ENCODE results near the gene CDNF.
"Not testable (repeated sequence)": the region's sequence is repeated elsewhere in the genome, so short reads cannot be mapped to it uniquely, and the experiment has no call there.

CDNF gene

DNA sequence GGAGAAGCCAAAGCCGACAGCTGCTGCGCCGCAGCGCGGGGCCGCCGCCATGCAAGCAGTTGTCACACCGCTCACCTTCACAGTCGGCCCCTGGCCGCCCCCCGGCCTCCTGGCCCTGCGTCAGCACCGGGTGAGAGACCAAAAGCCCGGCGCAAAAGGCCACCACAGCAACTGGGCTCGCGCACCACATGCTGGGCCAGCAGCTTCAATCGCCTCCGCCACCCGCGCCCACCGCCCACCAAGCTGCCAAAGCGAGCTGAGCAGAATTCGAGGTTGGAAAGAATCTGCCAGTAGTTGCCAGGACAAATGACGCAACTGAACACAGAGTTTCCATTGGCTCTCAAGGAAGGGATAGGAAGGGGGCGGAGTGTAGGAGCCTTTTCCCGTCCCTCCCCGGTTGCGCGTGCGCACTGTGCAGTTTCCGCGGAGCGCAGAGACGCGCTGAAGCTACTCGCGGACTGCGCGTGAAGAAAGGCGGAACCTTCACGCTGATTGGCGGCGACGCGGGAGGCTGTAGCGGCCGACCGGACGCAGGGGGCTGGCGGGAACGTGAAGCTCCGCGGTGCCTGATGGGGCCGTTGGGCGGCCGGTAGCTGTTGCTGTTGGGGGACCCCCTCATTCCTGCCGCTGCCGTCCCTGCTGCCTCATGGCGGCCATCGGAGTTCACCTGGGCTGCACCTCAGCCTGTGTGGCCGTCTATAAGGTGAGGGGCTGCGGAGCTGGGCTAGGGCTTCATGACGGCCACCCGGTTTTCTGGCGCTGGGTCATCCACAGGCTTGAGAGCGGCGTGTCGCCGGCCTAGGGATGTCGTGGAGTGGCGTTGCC, at the start of gene CDNF, which contains the start of the genes HSPA14 and MSANTD7:
CDNF (minus strand) TSS at position 281 of the 825 bp plus-strand sequence; CDS start at position 190, 91 bp downstream.
HSPA14 (plus strand) TSS at position 550 of the 825 bp plus-strand sequence; CDS start at position 647, 97 bp downstream.
MSANTD7 (plus strand) TSS at position 550 of the 825 bp plus-strand sequence. CDS start 3,979 bp downstream, outside the sequence.
- DNase-seq = peak; percentile 99

DNA sequence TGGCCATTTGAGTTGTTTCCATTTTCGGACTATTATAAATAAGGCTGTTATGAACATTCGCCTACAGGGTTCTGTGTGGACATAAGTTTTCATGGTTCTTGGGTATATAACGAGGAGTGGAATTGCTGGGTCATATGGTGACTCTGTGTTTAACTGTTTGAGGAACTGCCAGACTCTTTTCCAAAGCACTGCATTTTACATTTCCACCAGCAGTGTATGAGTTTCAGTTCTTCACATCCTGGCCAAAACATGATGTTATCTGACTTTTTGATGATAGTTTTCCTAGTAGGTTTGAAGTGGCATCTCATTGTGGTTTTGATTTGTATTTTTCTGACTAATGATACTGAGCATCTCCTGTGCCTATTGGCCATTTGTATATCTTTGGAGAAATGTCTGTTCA, 46.2 kb upstream of the CDNF start:
- no peak for DNase-seq

DNA sequence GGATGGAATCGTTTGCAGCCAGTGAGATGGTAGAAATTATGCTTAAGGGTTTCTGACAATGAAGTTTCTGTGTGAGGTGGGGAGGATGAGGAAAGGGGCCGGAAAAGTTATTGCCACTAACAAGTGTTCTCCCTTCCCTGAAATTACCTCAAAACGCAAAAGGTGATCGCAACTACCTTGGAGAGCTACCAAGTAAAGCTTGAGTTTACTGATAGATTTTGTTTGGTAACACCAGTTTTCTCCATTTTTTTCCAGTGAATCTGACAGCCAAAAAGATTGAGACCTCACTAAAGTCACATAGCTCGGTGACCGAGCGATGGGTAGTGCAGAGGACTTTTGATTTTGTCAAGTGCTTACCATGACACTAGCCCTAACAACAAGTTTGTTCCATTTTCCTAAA, 42.4 kb upstream of the CDNF start:
- DNase-seq = no peak

DNA sequence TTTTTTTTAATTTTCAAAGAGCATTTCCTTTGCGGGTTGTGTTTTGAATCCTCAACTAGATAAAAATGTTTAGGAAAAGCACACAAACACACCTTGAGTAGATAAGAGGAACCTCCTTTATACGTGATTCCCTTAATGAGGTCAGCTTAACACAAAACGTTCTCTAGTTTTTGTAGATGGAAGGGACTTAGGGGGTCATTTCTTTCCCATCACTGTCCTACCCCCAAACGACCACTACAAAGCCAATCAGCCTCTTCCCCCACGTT, 42.0 kb upstream of the CDNF start:
- no peak for DNase-seq

DNA sequence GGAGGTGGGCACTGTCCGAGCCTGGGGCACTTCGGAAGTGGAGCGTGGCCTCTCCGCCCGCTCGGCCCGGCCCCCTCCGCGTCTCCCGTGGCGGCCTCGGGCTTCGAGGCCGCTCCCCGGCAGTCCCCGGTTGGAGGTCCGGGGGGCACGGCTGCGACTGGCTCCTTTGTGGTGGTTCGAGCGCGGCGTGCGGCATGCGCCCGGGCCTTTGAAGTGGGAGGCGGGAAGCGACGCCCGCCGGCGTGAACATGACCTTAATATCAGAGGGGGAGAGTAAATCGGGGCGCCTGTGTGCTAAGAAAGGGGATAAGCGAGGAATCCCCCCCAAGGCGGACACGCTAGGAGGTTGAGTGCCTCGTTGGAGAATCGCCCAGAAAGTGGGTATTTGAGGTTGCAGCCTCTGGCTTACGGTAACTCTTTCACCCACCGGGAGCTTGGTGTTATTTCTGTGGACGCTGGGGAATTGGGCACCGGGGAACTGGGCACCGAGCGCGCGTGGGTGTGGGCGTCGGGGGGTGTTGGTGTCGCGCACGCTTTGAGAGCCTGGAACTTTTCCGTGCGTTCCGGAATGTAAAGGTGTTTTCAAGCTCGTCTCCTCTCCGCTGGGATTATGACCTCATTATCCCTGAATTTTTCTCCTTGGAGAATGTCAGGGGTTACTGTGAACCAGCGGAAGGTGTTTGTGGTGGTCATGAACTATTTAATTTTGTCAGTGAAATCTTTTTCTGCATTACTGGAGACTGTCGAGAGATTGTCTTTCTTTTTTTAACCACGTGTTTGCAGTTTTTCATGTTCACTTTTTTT, 41.5 kb upstream of the CDNF start:
- DNase-seq = no peak

DNA sequence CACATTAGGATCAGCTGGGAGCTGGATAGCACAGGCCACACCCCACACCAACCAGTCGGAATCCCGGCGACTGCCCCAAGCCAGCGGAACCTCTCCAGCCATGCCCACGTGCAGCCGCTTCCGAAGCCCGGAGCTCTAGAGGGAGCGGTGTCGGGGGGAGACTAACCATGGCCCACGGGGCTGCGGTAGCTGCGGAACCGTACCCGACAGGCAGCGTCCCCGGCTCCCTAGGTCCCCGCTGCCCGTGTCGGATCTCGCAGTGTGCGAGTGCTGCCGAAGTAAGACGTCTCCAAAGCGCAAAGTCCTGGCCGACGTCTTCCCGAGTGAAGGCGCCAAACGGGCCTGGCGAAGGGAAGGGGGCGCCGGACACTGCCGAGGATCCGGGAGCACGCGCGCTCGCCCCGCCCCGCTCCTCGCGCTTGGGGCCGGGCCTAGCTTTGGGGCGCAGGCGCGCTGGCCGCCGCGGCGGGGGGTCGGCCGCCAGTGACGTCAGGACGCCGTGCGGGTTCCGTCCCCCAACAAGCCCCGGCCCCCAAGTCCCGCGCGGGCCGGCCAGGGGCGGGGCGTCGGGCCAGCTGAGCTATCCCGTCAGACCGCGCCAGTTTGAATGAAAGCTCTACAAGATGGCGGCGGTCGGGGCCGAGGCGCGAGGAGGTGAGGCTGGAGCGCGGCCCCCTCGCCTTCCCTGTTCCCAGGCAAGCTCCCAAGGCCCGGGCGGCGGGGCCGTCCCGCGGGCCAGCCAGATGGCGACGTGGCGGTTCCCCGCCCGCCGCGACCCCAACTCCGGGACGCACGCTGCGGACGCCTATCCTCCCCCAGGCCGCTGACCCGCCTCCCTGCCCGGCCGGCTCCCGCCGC, 40.7 kb upstream of the CDNF start, which contains the start of gene SUV39H2:
SUV39H2 (plus strand) TSS at position 601 of the 858 bp plus-strand sequence; CDS start at position 624, 23 bp downstream.
- peak; percentile 97 for DNase-seq

DNA sequence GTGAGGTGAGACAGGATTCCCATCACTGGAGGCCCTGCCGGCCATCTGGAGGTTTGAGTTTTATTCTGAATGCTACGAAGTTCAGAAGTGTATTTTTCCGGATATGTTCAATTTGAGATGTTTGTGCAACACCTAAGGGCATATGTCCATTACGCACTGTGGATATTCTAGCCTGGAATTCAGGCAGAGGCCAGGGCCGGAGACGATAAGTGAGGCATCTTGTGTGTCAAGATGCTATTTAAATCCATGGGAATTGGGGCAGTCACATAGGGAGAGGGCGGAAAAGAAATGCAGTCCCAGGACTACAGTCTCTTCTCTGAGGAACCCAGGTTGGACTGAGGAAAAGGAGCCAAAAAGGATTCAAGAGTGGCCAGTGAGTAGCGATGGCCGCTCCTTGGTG, 38.9 kb upstream of the CDNF start:
- DNase-seq = no peak

DNA sequence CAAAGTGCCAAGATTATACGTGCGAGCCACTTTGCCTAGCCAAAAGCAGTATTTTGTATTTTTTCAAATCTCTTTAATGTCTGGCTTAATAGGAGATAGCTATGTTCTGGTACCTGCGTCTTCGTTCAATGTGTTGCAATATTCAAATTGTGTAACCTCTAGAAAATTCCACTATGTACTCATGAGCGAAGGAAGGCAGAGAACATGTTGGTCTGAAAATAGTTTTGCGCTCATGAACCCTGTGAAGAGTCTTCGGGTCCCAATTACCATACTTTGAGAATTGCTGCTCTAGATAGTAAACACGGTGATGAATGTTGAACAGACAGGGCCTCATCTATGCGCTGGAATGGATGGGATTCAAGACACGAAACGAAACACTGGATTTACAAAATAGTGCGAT, 38.1 kb upstream of the CDNF start:
- DNase-seq = no peak

DNA sequence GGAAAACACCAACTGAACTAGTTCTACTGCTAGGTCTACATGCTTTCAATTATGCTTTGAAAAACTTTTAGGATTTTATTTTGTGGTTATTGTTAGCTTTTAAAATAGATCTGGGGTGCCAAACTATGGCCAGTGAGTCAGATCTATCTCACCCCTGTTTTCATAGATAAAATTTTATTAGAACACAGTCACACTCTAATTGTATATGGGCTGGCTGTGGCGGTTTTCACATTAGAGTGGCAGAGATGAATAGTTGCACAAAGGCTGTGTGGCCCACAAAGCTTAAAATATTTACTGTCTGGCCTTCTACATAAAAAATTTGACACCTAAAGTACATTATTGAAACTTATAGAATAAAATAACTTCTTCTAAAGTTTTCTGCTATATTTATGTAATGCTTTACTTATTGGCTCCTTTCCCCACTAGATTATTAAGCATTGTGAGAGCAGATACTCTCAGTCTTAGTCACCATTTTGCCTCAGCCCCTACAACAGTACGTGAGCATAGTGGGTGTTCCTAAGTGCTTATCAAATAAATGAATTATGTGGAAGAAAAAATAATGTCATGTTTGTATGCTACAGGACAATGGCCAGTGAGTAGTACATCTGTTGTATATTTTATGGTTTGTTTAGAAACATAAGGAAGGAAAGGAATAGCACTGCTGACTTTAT, 35.4 kb upstream of the CDNF start:
- no peak for DNase-seq

DNA sequence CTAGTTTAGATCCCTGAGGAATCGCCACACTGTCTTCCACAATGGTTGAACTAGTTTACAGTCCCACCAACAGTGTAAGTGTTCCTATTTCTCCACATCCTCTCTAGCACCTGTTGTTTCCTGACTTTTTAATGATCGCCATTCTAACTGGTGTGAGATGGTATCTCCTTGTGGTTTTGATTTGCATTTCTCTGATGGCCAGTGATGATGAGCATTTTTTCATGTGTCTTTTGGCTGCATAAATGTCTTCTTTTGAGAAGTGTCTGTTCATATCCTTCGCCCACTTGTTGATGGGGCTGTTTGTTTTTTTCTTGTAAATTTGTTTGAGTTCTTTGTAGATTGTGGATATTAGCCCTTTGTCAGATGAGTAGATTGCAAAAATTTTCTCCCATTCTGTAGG, 27.0 kb upstream of the CDNF start:
- DNase-seq = not testable (repeated sequence)

DNA sequence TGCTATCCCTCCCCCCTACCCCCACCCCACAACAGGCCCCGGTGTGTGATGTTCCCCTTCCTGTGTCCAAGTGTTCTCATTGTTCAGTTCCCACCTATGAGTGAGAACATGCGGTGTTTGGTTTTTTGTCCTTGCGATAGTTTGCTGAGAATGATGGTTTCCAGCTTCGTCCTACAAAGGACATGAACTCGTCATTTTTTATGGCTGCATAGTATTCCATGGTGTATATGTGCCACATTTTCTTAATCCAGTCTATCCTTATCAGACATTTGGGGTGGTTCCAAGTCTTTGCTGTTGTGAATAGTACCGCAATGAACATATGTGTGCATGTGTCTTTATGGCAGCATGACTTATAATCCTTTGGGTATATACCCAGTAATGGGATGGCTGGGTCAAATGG, 26.6 kb upstream of the CDNF start:
- not testable (repeated sequence) for DNase-seq

DNA sequence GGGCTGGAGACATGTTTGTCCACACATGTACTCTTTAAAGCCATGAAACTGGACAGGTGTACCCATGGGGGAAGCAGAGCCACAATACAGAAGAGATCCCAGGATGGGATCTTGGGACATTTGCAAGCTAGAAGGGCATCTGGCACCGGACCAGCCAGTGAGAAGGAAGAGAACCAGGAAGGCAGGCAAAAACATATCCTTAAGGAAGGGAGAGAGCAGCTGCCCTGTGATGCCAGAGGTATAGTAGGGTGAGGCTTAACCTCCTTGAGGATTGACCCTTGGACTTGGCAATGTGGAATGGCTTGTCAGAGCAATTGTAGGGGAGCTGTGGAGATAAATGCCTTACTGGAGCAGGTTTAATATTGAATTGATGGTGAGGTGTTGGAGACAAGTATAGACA, 23.0 kb upstream of the CDNF start:
- DNase-seq = no peak

DNA sequence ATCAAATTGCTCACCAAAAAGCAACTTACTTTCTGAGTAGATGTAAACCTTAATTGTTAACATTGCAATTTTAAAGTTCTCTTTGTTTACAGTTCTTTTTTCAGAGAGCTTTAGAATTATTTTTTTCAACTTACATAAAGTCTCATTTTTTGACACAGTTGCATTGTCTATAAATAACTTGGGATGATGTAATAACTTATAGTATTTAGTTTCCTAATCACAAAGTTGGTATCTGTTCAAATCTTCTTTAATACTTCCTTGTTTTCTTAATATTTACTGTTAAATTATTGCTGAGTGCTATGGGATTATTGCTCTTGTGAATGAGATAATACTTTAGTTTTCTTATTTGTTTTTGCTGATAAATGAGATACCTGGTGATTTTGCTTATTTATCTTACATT, 21.9 kb upstream of the CDNF start:
- no peak for DNase-seq

DNA sequence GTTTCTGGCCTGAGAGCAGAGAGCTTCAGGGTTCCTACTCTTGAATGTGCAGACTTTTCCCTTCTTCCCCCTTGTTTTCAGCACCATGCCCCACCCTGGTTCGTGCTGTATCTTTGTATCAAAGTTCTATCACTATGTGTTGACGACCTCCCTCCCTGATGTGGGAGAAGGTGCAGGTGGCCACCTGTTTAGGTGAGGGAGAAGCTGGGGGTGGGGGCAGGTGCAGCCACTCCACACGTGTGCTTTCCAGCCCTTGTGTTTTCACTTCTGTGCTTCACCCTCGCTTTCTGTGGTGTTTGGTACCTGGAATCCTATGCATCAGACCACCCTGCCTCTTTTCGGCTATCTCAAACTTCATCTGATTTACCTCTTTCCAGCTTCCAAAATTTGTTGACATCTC, 21.2 kb upstream of the CDNF start:
- DNase-seq = no peak

DNA sequence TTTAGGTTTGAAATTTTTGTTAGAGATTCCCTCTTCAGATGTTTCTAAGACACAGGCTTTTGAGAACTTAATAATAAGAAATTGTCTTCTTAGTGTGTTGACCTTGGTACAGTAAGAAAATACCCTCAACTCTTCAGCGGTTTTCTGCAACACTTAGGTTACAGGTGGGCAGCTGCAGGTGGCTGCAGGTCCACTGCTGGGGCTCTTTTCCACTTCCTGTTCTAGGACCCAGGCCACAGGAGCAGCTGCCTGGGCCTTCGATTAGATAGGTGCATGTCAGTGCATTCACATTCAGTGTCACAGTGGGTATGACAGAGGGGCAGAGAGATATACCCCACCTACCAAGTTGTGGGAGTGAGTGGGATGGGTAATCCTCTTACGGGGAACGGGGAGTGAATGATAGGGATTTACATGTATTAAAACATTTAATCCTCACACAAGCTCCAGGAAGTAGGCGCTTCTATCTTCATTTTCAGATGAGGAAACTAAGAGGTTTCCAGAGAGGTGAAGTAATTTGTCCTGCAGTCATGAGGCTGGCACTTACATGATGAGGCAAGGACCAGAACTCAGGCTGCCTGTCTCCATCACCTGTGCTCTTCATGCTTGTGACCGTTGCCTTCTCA, 20.6 kb upstream of the CDNF start:
- DNase-seq = no peak

DNA sequence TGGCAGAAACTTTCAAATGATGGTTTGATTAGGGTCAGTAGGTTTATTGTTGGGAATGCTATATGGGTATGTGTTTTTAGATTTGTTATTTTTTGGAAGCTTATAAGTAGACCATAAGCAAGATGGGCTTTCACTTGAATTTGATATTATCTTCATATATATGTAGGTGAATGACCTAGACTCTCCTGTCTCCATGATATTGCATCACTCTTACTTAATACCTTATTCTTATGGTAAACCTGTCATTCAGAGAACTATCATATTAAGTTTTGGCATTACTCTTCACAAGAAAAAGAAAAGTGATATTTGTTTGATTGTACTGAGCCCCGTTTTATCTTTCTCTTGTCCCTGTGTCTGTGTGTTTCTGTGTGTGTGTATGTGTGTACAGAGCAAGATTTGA, 17.6 kb upstream of the CDNF start:
- no peak for DNase-seq

DNA sequence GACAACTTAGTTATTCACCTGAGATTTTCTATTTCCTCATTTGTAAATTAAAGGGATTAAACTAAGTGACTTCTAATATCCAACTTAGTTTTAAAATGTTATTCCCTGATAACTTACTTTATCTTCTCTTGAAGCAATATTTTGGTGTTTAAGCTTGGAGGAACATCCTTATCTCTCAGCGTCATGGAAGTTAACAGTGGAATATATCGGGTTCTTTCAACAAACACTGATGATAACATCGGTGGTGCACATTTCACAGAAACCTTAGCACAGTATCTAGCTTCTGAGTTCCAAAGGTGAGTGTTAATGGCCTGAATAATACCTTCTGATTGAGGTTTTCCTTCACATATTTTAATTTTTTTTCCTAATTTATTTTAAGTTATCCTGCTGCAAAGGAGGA, 14.4 kb upstream of the CDNF start:
- DNase-seq = no peak

DNA sequence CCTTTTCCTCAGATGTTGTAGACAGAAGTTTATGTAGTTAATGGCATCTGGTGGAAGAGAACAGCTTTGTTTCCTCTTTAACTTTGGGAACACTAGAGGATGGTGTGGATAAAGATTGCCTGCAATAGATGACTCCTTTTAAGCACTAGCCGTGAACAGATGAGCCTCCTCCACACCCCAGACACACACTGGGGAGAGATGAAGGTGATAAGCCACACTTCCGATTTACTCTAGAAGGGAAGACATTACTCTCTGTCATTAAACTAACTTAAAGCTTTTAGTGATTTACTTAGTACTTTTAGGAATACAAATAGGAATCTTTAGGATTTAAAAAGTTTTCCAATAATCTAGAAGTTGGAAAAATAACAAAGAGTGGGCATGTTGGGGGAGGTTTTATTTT, 7.1 kb upstream of the CDNF start:
- DNase-seq = no peak

DNA sequence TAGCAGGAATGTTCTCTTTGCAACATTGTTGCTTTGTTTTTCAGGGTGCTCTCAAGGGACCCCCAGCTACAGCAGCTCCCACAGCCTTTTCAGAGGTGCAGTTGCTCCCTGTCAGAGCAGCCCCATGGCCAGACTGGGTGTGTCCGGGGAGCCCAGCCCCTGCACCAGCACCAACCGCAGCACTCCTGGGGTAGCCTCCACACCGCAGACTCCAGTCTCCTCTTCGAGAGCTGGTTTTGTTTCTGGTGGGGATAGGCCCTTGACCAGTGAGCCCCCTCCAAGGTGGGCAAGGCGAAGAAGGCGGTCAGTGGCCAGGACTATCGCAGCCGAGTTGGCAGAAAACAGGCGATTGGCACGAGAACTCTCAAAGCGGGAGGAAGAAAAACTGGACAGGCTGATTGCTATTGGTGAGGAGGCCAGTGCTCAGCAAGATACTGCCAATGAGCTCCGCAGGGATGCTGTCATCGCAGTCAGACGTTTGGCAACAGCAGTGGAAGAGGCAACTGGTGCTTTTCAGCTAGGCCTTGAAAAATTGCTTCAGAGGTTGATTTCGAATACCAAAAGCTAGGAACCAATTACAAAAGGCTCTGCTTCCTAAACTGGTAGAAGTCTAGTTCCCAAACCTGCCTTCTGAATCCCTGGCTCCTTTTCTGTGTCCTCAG, 5.6 kb upstream of the CDNF start:
- DNase-seq = no peak

DNA sequence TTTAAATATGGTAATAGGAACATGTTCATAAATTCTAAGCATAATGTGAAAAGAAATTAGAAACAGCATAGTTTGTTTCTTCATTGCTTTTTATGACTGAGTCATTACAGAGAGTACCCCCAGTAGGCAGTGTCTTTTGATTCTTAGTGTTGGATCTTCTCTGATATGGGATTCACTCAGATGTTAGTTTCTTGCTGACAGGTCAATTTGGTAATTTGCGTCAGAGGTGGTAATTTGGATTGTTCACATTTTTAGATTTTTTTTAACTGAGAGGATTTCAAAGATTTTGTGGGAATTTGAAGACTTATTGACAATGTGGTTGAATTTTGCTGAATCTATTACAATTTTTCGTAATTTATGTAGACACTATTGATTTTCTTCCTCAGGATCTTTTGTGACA, 2.3 kb upstream of the CDNF start:
- no peak for DNase-seq

DNA sequence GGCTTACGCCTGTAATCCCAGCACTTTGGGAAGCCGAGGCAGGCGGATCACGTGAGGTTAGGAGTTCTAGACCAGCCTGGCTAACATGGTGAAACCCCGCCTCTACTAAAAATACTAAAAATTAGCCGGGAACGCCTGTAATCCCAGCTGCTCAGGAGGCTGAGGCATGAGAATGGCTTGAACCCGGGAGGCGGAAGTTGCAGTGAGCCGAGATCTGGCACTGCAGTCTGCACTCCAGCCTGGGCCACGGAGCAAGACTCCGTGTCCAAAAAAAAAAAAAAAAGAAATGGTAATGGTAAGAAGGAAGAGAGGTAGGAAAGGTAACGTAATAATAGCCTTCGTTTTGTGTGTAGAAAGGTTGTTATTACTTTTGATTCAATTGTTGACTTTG, 1.5 kb upstream of the CDNF start:
- no peak for DNase-seq

Measured in activated CD8-positive, alpha-beta memory T cell treated with anti-CD3 and anti-CD28 coated beads for 24 hours (primary cell).